H9 (cell line): Measurements from ENCODE around the gene C2orf68. TPM values are rescaled to one million over a fixed set of nuclear protein-coding genes. Genes with fewer than 3 reads are reported as not detected.
A peak's percentile ranks its signal among the peaks of the same experiment; 100 is the strongest.

Source experiments
- DNase-seq: peaks from one replicate; pipeline ENCODE4 v3.0.0-alpha.2; 2017
- H2AFZ ChIP-seq: one replicate; pipeline ENCODE4 v1.6.1; 2013; ENCODE audit warnings: mild to moderate bottlenecking, low read length, control low read depth, moderate library complexity
- H2AK5ac ChIP-seq: 2 replicates; pipeline ENCODE4 v1.6.1; 2013; ENCODE audit warnings: low read length, control low read depth, mixed read lengths; ENCODE audit not compliant: insufficient read length
- H2BK120ac ChIP-seq: one replicate; pipeline ENCODE4 v1.6.1; 2013; ENCODE audit warnings: low read depth, mild to moderate bottlenecking, low read length, control low read depth, inconsistent platforms; ENCODE audit not compliant: poor library complexity, severe bottlenecking
- H2BK12ac ChIP-seq: 2 replicates; pipeline ENCODE4 v1.6.1; 2013; ENCODE audit warnings: low read length, control low read depth, mixed read lengths, low read depth; ENCODE audit not compliant: insufficient read length
- H2BK15ac ChIP-seq: 2 replicates; pipeline ENCODE4 v1.6.1; 2013; ENCODE audit warnings: low read depth, low read length, control low read depth
- H2BK20ac ChIP-seq: one replicate; pipeline ENCODE4 v1.6.1; 2013; ENCODE audit warnings: low read depth, mild to moderate bottlenecking, low read length, control low read depth, inconsistent platforms; ENCODE audit not compliant: poor library complexity, severe bottlenecking
- H2BK5ac ChIP-seq: 2 replicates; pipeline ENCODE4 v1.6.1; 2013; ENCODE audit warnings: low read length, control low read depth, mixed read lengths; ENCODE audit not compliant: insufficient read length
- H3K14ac ChIP-seq: 2 replicates; pipeline ENCODE4 v1.6.1; 2013; ENCODE audit warnings: low read length, control low read depth; ENCODE audit not compliant: insufficient read depth
- H3K18ac ChIP-seq: 2 replicates; pipeline ENCODE4 v1.6.1; 2013; ENCODE audit warnings: low read depth, mild to moderate bottlenecking, mixed read lengths, low read length, control low read depth; ENCODE audit not compliant: insufficient read length
- H3K23ac ChIP-seq: 2 replicates; pipeline ENCODE4 v1.6.1; 2013; ENCODE audit warnings: low read length, control low read depth, mixed read lengths, low read depth; ENCODE audit not compliant: insufficient read length
- H3K23me2 ChIP-seq: 2 replicates; pipeline ENCODE4 v1.6.1; 2013; ENCODE audit warnings: low read depth, mild to moderate bottlenecking, mixed read lengths, low read length, control low read depth; ENCODE audit not compliant: insufficient read length, poor library complexity, severe bottlenecking
- H3K27ac ChIP-seq: 2 replicates; pipeline ENCODE4 v1.5.1; 2013; ENCODE audit warnings: low read length, control low read depth, mixed read lengths, low read depth; ENCODE audit not compliant: insufficient read length
- H3K27me3 ChIP-seq: 2 replicates; pipeline ENCODE4 v1.6.1; 2013; ENCODE audit warnings: low read length, control low read depth, inconsistent platforms; ENCODE audit not compliant: insufficient read depth
- H3K4ac ChIP-seq: 2 replicates; pipeline ENCODE4 v1.6.1; 2013; ENCODE audit warnings: low read depth, mild to moderate bottlenecking, control low read depth, inconsistent platforms, low read length, moderate library complexity
- H3K4me1 ChIP-seq: 2 replicates; pipeline ENCODE4 v1.6.1; 2013; ENCODE audit warnings: low read length, control low read depth, inconsistent platforms; ENCODE audit not compliant: insufficient read depth
- H3K4me2 ChIP-seq: 2 replicates; pipeline ENCODE4 v1.6.1; 2013; ENCODE audit warnings: low read length, control low read depth, mixed read lengths; ENCODE audit not compliant: insufficient read length, insufficient read depth
- H3K56ac ChIP-seq: 2 replicates; pipeline ENCODE4 v1.6.1; 2013; ENCODE audit warnings: low read depth, mild to moderate bottlenecking, mixed read lengths, low read length, control low read depth; ENCODE audit not compliant: insufficient read length
- H3K79me1 ChIP-seq: 2 replicates; pipeline ENCODE4 v1.6.1; 2013; ENCODE audit warnings: low read depth, mild to moderate bottlenecking, moderate library complexity, low read length, control low read depth, inconsistent platforms; ENCODE audit not compliant: insufficient read depth, poor library complexity, severe bottlenecking
- H3K79me2 ChIP-seq: 2 replicates; pipeline ENCODE4 v1.6.1; 2013; ENCODE audit warnings: low read length, control low read depth, inconsistent platforms; ENCODE audit not compliant: insufficient read depth
- H3K9ac ChIP-seq: 2 replicates; pipeline ENCODE4 v1.6.1; 2013; ENCODE audit warnings: low read length, control low read depth, mixed read lengths; ENCODE audit not compliant: insufficient read length; ENCODE audit errors: extremely low read depth
- H3K9me3 ChIP-seq: one replicate; pipeline ENCODE4 v1.6.1; 2013; ENCODE audit warnings: low read depth, low read length, inconsistent platforms; ENCODE audit not compliant: control insufficient read depth
- H3T11ph ChIP-seq: one replicate; pipeline ENCODE4 v1.6.1; 2013; ENCODE audit warnings: mild to moderate bottlenecking, low read length, control low read depth, inconsistent platforms
- H4K20me1 ChIP-seq: one replicate; pipeline ENCODE4 v1.6.1; 2013; ENCODE audit not compliant: control insufficient read depth, insufficient read length, insufficient read depth
- H4K5ac ChIP-seq: 2 replicates; pipeline ENCODE4 v1.6.1; 2013; ENCODE audit warnings: low read depth, mild to moderate bottlenecking, mixed read lengths, low read length, control low read depth; ENCODE audit not compliant: insufficient read length
- H4K8ac ChIP-seq: replicated peaks from 2 replicates; pipeline ENCODE4 v1.6.1; 2013; ENCODE audit warnings: low read length, control low read depth, mixed read lengths, low read depth; ENCODE audit not compliant: insufficient read length
- H4K91ac ChIP-seq: 2 replicates; pipeline ENCODE4 v1.6.1; 2013; ENCODE audit warnings: low read depth, mild to moderate bottlenecking, moderate library complexity, mixed read lengths, low read length, control low read depth; ENCODE audit not compliant: insufficient read length
- H3K27ac Mint-ChIP-seq, 3 experiments: 2 replicates in 2 of 3; 3 replicates in 1 of 3; pipeline ENCODE4 v1.8.0; 2020 to 2021; ENCODE audit warnings: mixed read lengths in 3 of 3, mild to moderate bottlenecking in 1 of 3, moderate library complexity in 1 of 3
- H3K27me3 Mint-ChIP-seq: 2 replicates; pipeline ENCODE4 v1.8.0; 2021; ENCODE audit warnings: low read depth, mild to moderate bottlenecking, moderate library complexity, mixed read lengths
- H3K36me3 Mint-ChIP-seq, 3 experiments: 2 replicates in 2 of 3; 3 replicates in 1 of 3; pipeline ENCODE4 v1.8.0; 2020 to 2021; ENCODE audit warnings: low read depth in 3 of 3, mixed read lengths in 3 of 3; ENCODE audit not compliant: insufficient read depth in 1 of 3
- H3K4me1 Mint-ChIP-seq, 2 experiments: 2 replicates each; pipeline ENCODE4 v1.8.0; 2020; ENCODE audit warnings: mixed read lengths in 2 of 2
- H3K4me3 Mint-ChIP-seq, 2 experiments: 2 replicates in 1 of 2; 3 replicates in 1 of 2; pipeline ENCODE4 v1.8.0; 2020 to 2021; ENCODE audit warnings: mild to moderate bottlenecking in 2 of 2, mixed read lengths in 2 of 2, moderate library complexity in 1 of 2
- H3K9me3 Mint-ChIP-seq, 2 experiments: 2 replicates in 1 of 2; 3 replicates in 1 of 2; pipeline ENCODE4 v1.8.0; 2020; ENCODE audit warnings: mild to moderate bottlenecking in 2 of 2, mixed read lengths in 2 of 2, moderate library complexity in 1 of 2
- WGBS: extraction: QIAGEN DNeasy Blood & Tissue Kit; methylation state at CpG from one replicate; pipeline ENCODE4 v1.1.7; 2013; ENCODE audit warnings: missing lambda C conversion rate, low lambda C conversion rate, mixed read lengths; ENCODE audit not compliant: insufficient read length; ENCODE audit errors: extremely low coverage; 5-methylcytosine and 5-hydroxymethylcytosine counted together
- total RNA-seq: library from RNA; stranded (reverse); gene quantifications from 2 replicates; pipeline ENCODE4 v1.2.1, GENCODE V29; 2021
- TF ChIP-seq, protein P1 (sequence below): fragments of 200-600 bp; sonication (generic); conservative IDR thresholded peaks from 3 replicates; pipeline ENCODE4 v1.8.0; 2021; ENCODE audit warnings: antibody characterized with exemption, mild to moderate bottlenecking

The C2orf68 gene
- total RNA-seq, 1 experiment from 2014 or later = 39.6 TPM

DNA sequence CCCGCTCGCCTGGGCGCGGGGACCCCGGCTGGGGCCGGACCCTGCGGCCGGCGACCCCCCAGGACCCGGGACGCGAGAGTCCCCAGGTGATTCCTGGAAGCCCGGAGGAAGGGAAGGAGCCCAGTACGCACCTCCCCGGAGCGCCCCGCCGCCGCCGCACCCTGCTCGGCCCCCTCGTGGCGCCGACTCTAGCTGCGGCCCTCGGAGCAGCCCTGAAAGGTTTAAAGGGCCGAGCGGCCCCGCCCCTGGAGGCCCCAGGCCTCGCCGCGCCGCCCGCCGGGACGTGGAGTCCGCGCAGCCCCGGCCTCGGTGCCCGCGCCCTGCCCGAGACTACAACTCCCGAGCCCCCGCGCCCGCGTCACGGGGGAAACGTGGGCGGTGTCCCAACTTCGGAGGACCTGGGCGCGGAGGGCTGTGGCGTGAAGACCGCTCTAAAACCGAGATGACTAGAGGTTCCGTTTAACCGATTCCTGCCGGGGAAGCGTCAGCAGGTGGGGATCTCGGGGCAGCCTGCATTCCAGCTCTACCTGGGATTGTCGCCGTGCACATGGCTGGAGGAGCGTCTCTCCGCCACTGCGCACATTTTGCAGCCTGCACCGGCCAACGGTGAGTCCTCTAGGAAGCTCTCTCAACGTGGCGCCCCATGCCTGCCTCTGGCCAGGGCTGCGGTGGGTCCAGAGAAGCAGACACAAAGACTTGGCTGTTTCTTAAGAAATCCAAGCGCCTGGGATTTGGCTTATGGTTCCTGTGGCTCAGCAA is 9.2 kb downstream of the C2orf68 start, which contains the start of gene TMEM150A:
TSS of gene TMEM150A (minus strand) at position 223 of the 759 bp plus-strand sequence. CDS start 750 bp downstream, outside the sequence.
- H3K79me2 ChIP-seq = no peaks in the 10 kb centered on the region
- H3K14ac ChIP-seq = peak within 1 kb of the TSS; percentile 38; the same call in 1 of the 2 replicates
- no peak within 1 kb of the TSS for H3K18ac ChIP-seq
- no peak within 1 kb of the TSS for H3T11ph ChIP-seq
- H3K9me3 ChIP-seq = no peaks in the 10 kb centered on the region
- no peak within 1 kb of the TSS for H3K23ac ChIP-seq
- no CpG with 5 or more reads among the region's 73 CpGs for WGBS
- H3K79me1 ChIP-seq = no peaks in the 10 kb centered on the region
- no peak within 1 kb of the TSS for H2BK20ac ChIP-seq
- Mint-ChIP-seq H3K4me1 (peaks cover 17 to 20% of the 10 kb centered on the region in 2 experiments), H3K27me3 (no peaks in the 10 kb centered on the region), H3K36me3 (peaks cover 0 to 27% (median 14%) of the 10 kb centered on the region in 3 experiments; a peak in 5 of 7 replicates), H3K4me3 (peak within 1 kb of the TSS; percentile 85 to 88), H3K9me3 (no peaks in the 10 kb centered on the region), H3K27ac (peak within 1 kb of the TSS; percentile 47 to 92 (median 87); a peak in 4 of 7 replicates)
- no peak within 1 kb of the TSS for H2BK12ac ChIP-seq
- H2BK5ac ChIP-seq = no peak within 1 kb of the TSS
- no peak within 1 kb of the TSS for H4K5ac ChIP-seq
- no peak within 1 kb of the TSS for H2AK5ac ChIP-seq
- peak within 1 kb of the TSS; percentile 95 for H3K4me2 ChIP-seq
- H2BK15ac ChIP-seq = no peak within 1 kb of the TSS
- no peak within 1 kb of the TSS for H3K27ac ChIP-seq
- peak; percentile 88 for DNase-seq
- no peak within 1 kb of the TSS for H4K8ac ChIP-seq
- no peak within 1 kb of the TSS for H3K56ac ChIP-seq
- H3K27me3 ChIP-seq = no peaks in the 10 kb centered on the region
- peak within 1 kb of the TSS; percentile 73 for H3K9ac ChIP-seq
- no peak within 1 kb of the TSS for H2BK120ac ChIP-seq
- H4K20me1 ChIP-seq = no peaks in the 10 kb centered on the region
- TF ChIP-seq, protein P1, sequence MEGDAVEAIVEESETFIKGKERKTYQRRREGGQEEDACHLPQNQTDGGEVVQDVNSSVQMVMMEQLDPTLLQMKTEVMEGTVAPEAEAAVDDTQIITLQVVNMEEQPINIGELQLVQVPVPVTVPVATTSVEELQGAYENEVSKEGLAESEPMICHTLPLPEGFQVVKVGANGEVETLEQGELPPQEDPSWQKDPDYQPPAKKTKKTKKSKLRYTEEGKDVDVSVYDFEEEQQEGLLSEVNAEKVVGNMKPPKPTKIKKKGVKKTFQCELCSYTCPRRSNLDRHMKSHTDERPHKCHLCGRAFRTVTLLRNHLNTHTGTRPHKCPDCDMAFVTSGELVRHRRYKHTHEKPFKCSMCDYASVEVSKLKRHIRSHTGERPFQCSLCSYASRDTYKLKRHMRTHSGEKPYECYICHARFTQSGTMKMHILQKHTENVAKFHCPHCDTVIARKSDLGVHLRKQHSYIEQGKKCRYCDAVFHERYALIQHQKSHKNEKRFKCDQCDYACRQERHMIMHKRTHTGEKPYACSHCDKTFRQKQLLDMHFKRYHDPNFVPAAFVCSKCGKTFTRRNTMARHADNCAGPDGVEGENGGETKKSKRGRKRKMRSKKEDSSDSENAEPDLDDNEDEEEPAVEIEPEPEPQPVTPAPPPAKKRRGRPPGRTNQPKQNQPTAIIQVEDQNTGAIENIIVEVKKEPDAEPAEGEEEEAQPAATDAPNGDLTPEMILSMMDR = peak; percentile 49; the same call in 2 of the 3 replicates
- H2AFZ ChIP-seq = no peak within 1 kb of the TSS
- no peak within 1 kb of the TSS for H3K4ac ChIP-seq
- peaks cover 3% of the 10 kb centered on the region; the same call in 1 of the 2 replicates for H3K4me1 ChIP-seq
- H3K23me2 ChIP-seq = peaks cover 4% of the 10 kb centered on the region
- no peak within 1 kb of the TSS for H4K91ac ChIP-seq
